Type B pancreatic cell (in vitro differentiated cells): ENCODE data around the gene SYNDIG1. TPM values are rescaled to one million over a fixed set of nuclear protein-coding genes. Genes with fewer than 3 reads are reported as not detected.

Source experiments
- DNase-seq: peaks from one replicate; pipeline ENCODE4 v3.0.0; 2021; ENCODE audit warnings: mixed read lengths; ENCODE audit not compliant: unreplicated experiment; ENCODE audit errors: extremely low spot score
- H3K27ac Mint-ChIP-seq: 2 replicates; pipeline ENCODE4 v1.8.0; 2021; ENCODE audit warnings: mild to moderate bottlenecking, mixed read lengths
- H3K27me3 Mint-ChIP-seq: 2 replicates; pipeline ENCODE4 v1.8.0; 2021; ENCODE audit warnings: mixed read lengths
- H3K36me3 Mint-ChIP-seq: 2 replicates; pipeline ENCODE4 v1.8.0; 2021; ENCODE audit warnings: mixed read lengths
- H3K4me1 Mint-ChIP-seq: one replicate; pipeline ENCODE4 v1.8.0; 2021; ENCODE audit warnings: mixed read lengths; ENCODE audit not compliant: unreplicated experiment
- H3K4me3 Mint-ChIP-seq: 2 replicates; pipeline ENCODE4 v1.8.0; 2021; ENCODE audit warnings: mild to moderate bottlenecking, mixed read lengths
- H3K9me3 Mint-ChIP-seq: 2 replicates; pipeline ENCODE4 v1.8.0; 2021; ENCODE audit warnings: mixed read lengths
- total RNA-seq: library from RNA; stranded (reverse); gene quantifications from 2 replicates; pipeline ENCODE4 v1.2.1, GENCODE V29; 2021; ENCODE audit warnings: low replicate concordance
- TF ChIP-seq, protein P1 (sequence below): fragments of 200-600 bp; sonication (generic); conservative IDR thresholded peaks from 2 replicates; pipeline ENCODE4 v1.5.0; 2021; ENCODE audit warnings: antibody characterized with exemption, mild to moderate bottlenecking

The SYNDIG1 gene
- total RNA-seq, 1 donor from 2014 or later = 4.3 TPM

DNA sequence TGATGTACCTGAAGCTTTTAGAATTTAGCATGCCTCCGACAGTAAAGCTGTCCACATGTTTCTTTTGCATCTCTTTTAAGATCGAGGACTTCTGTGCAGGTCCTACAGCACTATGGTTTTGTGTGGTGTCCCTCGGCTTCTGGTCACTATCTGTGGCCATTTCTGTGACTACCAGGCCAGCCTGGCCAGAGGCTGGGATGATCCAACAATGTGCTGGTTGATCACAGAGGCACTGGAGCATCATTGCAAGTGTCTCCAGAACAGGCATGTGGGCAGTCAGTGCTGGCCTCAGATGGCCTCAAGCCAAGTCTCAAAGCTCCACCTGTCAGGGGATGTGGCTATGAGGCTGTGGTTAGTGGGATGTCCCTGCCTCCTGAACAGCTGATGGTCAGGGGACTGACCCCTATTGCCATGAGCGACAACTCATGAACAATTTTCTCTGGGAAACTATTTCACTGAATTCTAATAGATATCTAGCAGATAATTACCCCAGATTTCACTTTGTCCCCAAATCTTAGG, 136.6 kb downstream of the SYNDIG1 start:
- Mint-ChIP-seq H3K4me3 (no peak overlapping the region), H3K27ac (no peak overlapping the region), H3K27me3 (no peaks in the 10 kb centered on the region), H3K36me3 (no peaks in the 10 kb centered on the region), H3K4me1 (no peaks in the 10 kb centered on the region), H3K9me3 (no peaks in the 10 kb centered on the region)
- DNase-seq = no peak
- TF ChIP-seq, protein P1, sequence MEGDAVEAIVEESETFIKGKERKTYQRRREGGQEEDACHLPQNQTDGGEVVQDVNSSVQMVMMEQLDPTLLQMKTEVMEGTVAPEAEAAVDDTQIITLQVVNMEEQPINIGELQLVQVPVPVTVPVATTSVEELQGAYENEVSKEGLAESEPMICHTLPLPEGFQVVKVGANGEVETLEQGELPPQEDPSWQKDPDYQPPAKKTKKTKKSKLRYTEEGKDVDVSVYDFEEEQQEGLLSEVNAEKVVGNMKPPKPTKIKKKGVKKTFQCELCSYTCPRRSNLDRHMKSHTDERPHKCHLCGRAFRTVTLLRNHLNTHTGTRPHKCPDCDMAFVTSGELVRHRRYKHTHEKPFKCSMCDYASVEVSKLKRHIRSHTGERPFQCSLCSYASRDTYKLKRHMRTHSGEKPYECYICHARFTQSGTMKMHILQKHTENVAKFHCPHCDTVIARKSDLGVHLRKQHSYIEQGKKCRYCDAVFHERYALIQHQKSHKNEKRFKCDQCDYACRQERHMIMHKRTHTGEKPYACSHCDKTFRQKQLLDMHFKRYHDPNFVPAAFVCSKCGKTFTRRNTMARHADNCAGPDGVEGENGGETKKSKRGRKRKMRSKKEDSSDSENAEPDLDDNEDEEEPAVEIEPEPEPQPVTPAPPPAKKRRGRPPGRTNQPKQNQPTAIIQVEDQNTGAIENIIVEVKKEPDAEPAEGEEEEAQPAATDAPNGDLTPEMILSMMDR = no peak

DNA sequence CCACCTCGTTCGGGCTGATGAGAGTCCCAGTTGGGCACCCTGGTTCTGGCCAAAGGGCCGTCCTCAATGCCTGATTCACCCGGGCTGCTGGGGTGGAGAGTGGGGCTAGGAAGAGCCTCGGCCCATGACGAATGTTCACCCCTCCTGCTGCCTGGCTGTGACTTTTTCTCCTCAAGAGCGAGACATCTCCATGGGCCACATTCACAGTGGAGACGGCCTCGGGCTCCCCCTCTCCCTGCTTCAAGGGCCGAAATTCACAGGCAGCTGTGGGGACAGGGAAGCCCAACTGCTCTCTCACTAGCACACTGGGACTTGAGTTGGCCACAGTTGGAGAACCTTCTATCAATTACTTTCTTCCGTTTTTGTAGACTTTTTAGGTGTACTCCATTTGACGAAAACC, 138.0 kb downstream of the SYNDIG1 start:
- Mint-ChIP-seq H3K36me3 (no peaks in the 10 kb centered on the region), H3K4me3 (no peak overlapping the region)

DNA sequence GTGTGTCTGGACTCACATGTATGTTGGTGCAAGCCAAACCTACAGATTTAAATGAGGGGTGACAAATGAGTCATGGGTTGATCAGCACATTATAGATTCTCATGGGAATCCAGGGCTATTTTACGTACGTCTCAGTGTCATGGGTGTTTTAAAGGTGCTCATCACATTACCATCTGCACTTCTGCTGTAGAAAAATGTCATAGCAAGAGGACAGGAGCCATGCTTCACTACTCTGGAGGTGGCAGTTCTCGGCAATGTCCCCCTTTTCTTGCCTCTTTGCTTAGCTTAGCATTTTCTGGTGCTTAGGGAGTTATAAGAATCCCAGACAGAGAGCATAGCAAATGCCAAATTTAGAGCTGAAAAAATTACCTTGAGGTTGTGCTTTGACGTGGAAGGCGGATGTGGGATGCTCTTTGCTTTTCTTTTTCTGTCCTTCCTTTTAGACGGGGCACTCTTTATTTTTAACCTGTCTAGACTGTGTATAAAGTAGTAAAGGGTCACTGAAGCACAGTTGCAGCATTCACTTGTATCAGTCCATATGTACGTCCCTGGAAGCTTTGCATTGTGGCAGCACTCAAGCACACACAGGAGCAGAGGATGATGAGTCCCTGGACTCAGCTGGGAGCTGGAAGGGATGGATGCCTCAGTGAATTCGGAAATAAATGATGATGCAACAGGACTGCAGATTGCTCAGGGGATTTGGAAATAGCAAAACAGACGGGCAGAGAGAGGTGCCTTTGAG, 139.7 kb downstream of the SYNDIG1 start:
- DNase-seq = no peak
- no peaks in the 10 kb centered on the region for H3K27me3 Mint-ChIP-seq
- H3K4me3 Mint-ChIP-seq = no peak overlapping the region
- H3K9me3 Mint-ChIP-seq = no peaks in the 10 kb centered on the region
- TF ChIP-seq, protein P1 = no peak
- H3K27ac Mint-ChIP-seq = no peak overlapping the region
- no peaks in the 10 kb centered on the region for H3K36me3 Mint-ChIP-seq
- H3K4me1 Mint-ChIP-seq = no peaks in the 10 kb centered on the region

More for the DNA sequence above, 138.0 kb downstream of the SYNDIG1 start:
- no peaks in the 10 kb centered on the region for H3K27me3 Mint-ChIP-seq
- no peaks in the 10 kb centered on the region for H3K9me3 Mint-ChIP-seq
- H3K27ac Mint-ChIP-seq = no peak overlapping the region
- TF ChIP-seq, protein P1 = no peak
- DNase-seq = no peak
- no peaks in the 10 kb centered on the region for H3K4me1 Mint-ChIP-seq

DNA sequence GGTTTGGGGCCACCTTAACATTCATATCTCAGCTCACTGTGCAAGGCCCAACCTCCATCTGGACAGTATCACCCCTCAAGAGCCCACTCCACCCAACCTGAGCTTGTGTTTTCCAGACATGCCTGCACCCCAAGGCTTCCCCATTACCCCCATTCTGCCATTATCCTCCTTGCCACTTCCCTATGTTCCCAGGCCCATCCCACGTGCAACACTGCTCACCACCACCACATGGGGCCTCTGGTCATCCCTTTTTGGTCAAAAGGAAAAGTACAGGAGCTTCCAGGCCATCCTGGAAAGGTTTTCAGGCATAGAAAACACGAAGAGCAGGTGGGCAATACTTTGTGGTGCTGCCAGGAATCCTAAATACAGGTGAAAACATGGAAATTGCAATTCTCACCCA, 140.3 kb downstream of the SYNDIG1 start:
- H3K27ac Mint-ChIP-seq = no peak overlapping the region

DNA sequence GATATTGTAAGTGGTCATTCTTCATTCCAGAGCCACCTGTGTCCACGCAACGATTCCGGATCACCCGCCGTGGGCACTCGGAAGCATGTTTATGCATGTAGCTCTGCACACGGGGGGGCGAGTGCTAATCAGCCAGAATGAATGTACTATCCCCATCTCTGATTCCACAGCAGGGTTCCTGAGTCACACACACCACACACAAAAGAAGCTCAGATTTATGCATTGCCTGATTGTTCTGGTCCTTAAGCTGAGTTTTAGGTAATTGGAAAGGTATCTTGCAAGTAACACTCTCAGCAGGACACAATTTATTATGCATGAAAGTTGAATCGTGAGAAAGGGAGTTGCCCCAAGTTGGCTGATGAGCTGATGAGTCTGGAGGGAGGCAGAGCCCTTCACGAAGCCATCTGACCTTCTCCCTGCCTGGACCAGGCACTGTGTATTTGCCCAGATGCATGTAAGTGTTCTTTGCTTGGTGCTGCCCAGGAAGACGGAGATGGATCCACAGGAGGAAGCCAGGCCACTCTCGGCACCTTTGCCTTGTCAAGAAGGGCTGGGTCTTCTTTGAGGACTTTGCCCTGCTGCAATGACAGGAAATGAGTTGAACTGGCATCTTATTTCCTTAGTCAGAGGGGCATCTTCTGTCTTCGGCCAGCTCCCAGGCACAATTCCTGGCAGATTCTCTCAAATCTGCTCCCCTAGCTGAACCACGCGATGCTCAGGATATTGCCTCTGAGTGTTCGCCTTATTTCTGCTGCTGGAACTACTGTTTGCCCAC, 141.1 kb downstream of the SYNDIG1 start:
- H3K27me3 Mint-ChIP-seq = no peaks in the 10 kb centered on the region
- H3K4me3 Mint-ChIP-seq = no peak overlapping the region
- H3K27ac Mint-ChIP-seq = no peak overlapping the region
- DNase-seq = no peak
- no peaks in the 10 kb centered on the region for H3K4me1 Mint-ChIP-seq
- TF ChIP-seq, protein P1 = no peak
- H3K36me3 Mint-ChIP-seq = no peaks in the 10 kb centered on the region
- no peaks in the 10 kb centered on the region for H3K9me3 Mint-ChIP-seq

More for the DNA sequence above, 140.3 kb downstream of the SYNDIG1 start:
- H3K9me3 Mint-ChIP-seq = no peaks in the 10 kb centered on the region
- no peak for DNase-seq
- H3K4me1 Mint-ChIP-seq = no peaks in the 10 kb centered on the region
- no peaks in the 10 kb centered on the region for H3K27me3 Mint-ChIP-seq
- TF ChIP-seq, protein P1 = no peak
- no peaks in the 10 kb centered on the region for H3K36me3 Mint-ChIP-seq
- no peak overlapping the region for H3K4me3 Mint-ChIP-seq
